Endometrial microvascular endothelial cells (primary cell): ENCODE data around the gene SLC5A7. TPM values are rescaled to one million over a fixed set of nuclear protein-coding genes. Genes with fewer than 3 reads are reported as not detected.

Experiments used
- in situ Hi-C: cut with HindIII; loops from 2 replicates; pipeline ENCODE4 v1.10.0; 2017; ENCODE audit warnings: low sequenced_read_pairs, low pct_unique_long_range_greater_than_20kb; ENCODE audit errors: inconsistent ontology term
- total RNA-seq: library from RNA; depleted of rRNA; stranded (reverse); fragments of >200 nt; gene quantifications from one replicate; pipeline ENCODE4 v1.2.3, GENCODE V29; 2015; ENCODE audit errors: inconsistent ontology term

Gene SLC5A7
- total RNA-seq, 1 donor from 2014 or later: not detected

- in situ Hi-C loops: no loop called here
Measured at GRCh38 chr2:108058576-108059137, 72.3 kb downstream of the SLC5A7 start.

- in situ Hi-C loops: no loop called here
Measured at GRCh38 chr2:108061439-108062042, 75.2 kb downstream of the SLC5A7 start.

Other genes with a start within 250 kb of the SLC5A7 start
- not detected for gene RGPD4, start 159.6 kb upstream of the SLC5A7 start, total RNA-seq